IMR-90 (cell line): ENCODE data around the gene IL22RA1.

Source experiments
- CHD1 ChIP-seq: IDR thresholded peaks from 2 replicates; pipeline ENCODE4 v1.6.1; 2012; ENCODE audit warnings: low read depth, low read length, improper control_type of control experiment
- CTCF ChIP-seq: conservative IDR thresholded peaks from 2 replicates; pipeline ENCODE4 v1.5.1; 2012; ENCODE audit warnings: mild to moderate bottlenecking, low read depth, low read length, improper control_type of control experiment
- ELK1 ChIP-seq: fragments of 150-350 bp; IDR thresholded peaks from 2 replicates; pipeline ENCODE4 v1.6.1; 2016; ENCODE audit warnings: low read depth, mild to moderate bottlenecking, low read length, moderate library complexity, borderline replicate concordance
- FOS ChIP-seq: fragments of 150-350 bp; IDR thresholded peaks from 2 replicates; pipeline ENCODE4 v1.6.1; 2016; ENCODE audit warnings: low read depth, low read length
- MAFK ChIP-seq: IDR thresholded peaks from 2 replicates; pipeline ENCODE4 v1.6.1; 2012; ENCODE audit warnings: low read depth, low read length, improper control_type of control experiment
- MAZ ChIP-seq: IDR thresholded peaks from 2 replicates; pipeline ENCODE4 v1.6.1; 2012; ENCODE audit warnings: low read depth, mild to moderate bottlenecking, low read length, improper control_type of control experiment, moderate library complexity, borderline replicate concordance
- MXI1 ChIP-seq: IDR thresholded peaks from 2 replicates; pipeline ENCODE4 v1.6.1; 2012; ENCODE audit warnings: low read depth, mild to moderate bottlenecking, low read length, moderate library complexity, borderline replicate concordance
- POLR2A ChIP-seq: IDR thresholded peaks from 2 replicates; pipeline ENCODE4 v1.6.1; 2012; ENCODE audit warnings: mild to moderate bottlenecking, low read depth, low read length
- RAD21 ChIP-seq: IDR thresholded peaks from 2 replicates; pipeline ENCODE4 v1.6.1; 2012; ENCODE audit warnings: low read length, improper control_type of control experiment
- RCOR1 ChIP-seq: IDR thresholded peaks from 2 replicates; pipeline ENCODE4 v1.6.1; 2012; ENCODE audit warnings: mild to moderate bottlenecking, low read length, improper control_type of control experiment; ENCODE audit not compliant: insufficient replicate concordance
- RFX5 ChIP-seq: IDR thresholded peaks from 2 replicates; pipeline ENCODE4 v1.8.0; 2012; ENCODE audit warnings: low read depth, mild to moderate bottlenecking, low read length, moderate library complexity
- SMC3 ChIP-seq: fragments of 150-350 bp; IDR thresholded peaks from 2 replicates; pipeline ENCODE4 v1.6.1; 2016; ENCODE audit warnings: low read depth, mild to moderate bottlenecking, antibody characterized with exemption, low read length, moderate library complexity
- USF2 ChIP-seq: fragments of 150-350 bp; IDR thresholded peaks from 2 replicates; pipeline ENCODE4 v1.6.1; 2017; ENCODE audit warnings: mild to moderate bottlenecking, antibody characterized with exemption, low read length, low read depth

- TF ChIP-seq CTCF (peak; percentile 68), RAD21 (peak; percentile 48), CHD1 (no peak), POLR2A (no peak), SMC3 (peak; percentile 44), MAZ (no peak), RCOR1 (no peak), USF2 (no peak), MAFK (no peak), RFX5 (no peak), FOS (no peak), MXI1 (no peak), ELK1 (no peak)
These were observed 7.6 kb upstream of the IL22RA1 start for GRCh38 chr1:24150234-24151174.
